GM19023 (cell line): Measurements from ENCODE around the gene MAPKAPK2.
A peak's percentile ranks its signal among the peaks of the same experiment; 100 is the strongest.
"Not testable (repeated sequence)": the region's sequence is repeated elsewhere in the genome, so short reads cannot be mapped to it uniquely, and the experiment has no call there.

ENCODE experiments used
- ATAC-seq: cut with Tn5 transposase; IDR thresholded peaks from one replicate; pipeline ENCODE4 v1.9.1; 2021; ENCODE audit warnings: mild to moderate bottlenecking, moderate library complexity; ENCODE audit not compliant: unreplicated experiment

Gene MAPKAPK2

DNA sequence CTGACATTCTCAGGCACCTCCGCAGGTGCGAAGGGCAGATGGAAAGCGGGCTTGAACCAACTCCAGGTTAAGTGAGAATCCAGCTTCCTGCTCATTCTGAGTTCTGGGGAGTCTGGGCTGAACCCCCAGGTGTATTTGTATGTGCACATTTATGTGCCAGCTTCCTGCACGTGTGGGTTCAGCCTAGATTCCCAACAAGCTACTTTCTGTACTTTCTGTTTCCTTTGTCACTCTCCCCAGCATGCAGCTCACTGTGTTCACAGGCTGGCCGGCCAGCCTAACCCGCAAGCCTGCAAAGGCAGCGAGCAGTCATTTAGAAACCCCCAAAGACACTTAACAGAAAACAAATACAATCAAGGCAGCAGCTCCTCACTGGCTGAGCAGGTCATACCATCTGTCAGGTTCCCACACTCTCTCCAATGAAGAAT lies 84.6 kb downstream of the MAPKAPK2 start:
- ATAC-seq: peak; percentile 68

GRCh38 chr1:206770531-206771337 lies 86.0 kb downstream of the MAPKAPK2 start, which contains the start of gene IL19:
Gene IL19, plus strand, starts transcription at chr1:206770773. Its CDS starts 65,890 bp downstream, at chr1:206836663.
- ATAC-seq: no peak

DNA sequence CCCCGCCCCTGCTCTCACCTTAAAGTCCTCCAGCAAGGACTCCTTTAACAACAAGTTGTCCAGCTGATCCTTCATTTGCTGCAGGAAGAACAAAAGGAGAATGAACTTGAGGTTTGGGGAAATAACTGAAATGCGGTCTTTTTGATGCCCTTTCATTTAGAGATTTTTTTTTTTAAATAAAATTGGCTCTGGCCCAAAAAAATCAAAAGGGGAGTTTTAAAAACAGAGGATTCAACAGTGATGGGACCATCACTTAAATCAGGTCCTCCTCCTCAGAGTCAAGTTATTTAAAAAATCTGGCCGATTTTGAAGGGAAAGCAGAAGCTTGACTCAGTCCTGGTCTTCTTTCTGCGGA lies 86.6 kb downstream of the MAPKAPK2 start:
- no peak for ATAC-seq

DNA sequence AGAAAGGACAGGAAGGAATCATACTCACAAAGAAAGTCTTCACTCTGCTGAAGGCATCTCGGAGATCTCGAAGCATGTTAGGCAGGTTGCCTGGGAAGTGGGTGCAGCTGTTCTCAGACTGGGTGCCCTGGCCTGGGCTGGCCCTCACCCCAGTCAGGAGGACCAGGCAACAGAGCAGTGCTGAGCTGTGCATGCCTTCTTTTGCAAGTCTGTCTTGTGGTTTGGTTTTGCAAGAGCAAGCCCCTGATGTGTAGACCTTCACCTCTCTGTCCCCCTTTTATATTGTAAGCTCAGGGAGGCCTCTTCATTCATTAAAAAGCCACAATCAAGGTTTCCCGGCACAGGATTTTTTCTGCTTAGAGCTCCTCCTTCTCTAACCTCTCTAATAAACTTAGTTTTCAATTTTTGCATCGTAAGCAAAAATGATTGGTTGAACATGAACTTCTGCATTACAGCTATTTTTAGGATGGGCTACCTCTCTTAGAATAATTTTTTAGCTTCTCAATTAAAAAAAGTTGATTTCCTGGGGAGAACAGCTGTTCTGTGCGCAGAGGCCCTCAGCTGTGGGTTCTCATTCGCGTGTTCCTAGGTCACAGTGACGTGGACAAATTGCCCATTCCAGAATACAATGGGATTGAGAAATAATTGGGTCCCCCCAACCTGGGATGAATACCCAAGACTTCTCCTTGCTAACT lies 87.7 kb downstream of the MAPKAPK2 start, which contains the start of gene IL10:
Gene IL10, minus strand, starts transcription at position 252 of the 695 bp plus-strand sequence. Its CDS starts 59 bp downstream, at position 193.
- ATAC-seq: no peak

- ATAC-seq: no peak
These were observed 89.4 kb downstream of the MAPKAPK2 start for GRCh38 chr1:206774093-206774492.

DNA sequence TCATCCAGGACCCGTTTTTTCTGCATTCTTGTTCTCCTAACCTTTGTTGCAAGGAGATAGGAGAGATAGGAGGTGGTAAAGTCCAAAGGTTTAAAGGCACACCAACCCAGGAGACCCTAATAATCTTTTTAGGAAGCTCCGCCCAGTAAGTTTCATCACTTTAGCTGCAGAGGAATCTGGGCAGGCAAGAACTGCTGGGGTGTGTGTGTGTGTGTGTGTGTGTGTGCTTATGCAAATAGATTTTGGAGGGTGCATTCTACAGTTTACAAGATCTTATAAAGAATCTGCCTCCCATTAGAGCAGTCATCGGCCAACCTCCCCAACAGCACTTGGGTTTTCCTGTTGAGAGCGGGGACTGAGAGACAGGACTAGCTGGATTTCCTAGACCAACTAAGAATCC lies 91.5 kb downstream of the MAPKAPK2 start:
- no peak for ATAC-seq

GRCh38 chr1:206778031-206778430 lies 93.3 kb downstream of the MAPKAPK2 start:
- no peak for ATAC-seq

DNA sequence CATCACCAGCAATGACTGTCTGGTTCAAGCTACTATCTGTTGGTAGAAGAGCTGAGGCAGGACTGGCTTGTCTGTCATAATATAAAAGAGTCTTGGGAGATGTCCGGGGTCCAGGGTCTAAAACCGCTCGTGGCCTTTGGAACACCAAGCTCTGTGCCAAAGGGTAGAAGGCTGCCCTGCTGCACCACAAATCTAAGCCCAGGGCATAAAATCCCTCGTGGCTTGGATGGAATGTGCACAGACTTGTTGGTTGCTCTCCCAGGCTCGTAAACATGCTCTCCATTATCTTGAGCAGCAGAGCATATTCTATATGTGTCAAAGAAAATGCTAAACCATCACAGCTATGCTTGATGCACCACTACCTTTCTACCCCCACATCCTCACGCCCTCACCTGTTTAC lies 94.2 kb downstream of the MAPKAPK2 start:
- ATAC-seq: not testable (repeated sequence)

GRCh38 chr1:206779638-206780037 lies 94.9 kb downstream of the MAPKAPK2 start:
- no peak for ATAC-seq

- ATAC-seq: no peak
These were observed 97.7 kb downstream of the MAPKAPK2 start for GRCh38 chr1:206782448-206782847.

GRCh38 chr1:206783506-206783905 lies 98.8 kb downstream of the MAPKAPK2 start:
- no peak for ATAC-seq
